OCI-LY1 (cell line): ENCODE results near the gene WWOX.

Experiments used
- CTCF ChIP-seq: fragments of 200-600 bp; sonication (generic), shearing (Covaris generic); IDR thresholded peaks from 2 replicates; pipeline ENCODE4 v1.5.1; 2017; ENCODE audit warnings: mild to moderate bottlenecking, antibody characterized with exemption, low read length, moderate library complexity, mixed read lengths
- EZH2 ChIP-seq: fragments of 200-600 bp; sonication (generic), shearing (Covaris generic); IDR thresholded peaks from 2 replicates; pipeline ENCODE4 v1.8.0; 2017; ENCODE audit warnings: borderline replicate concordance, mixed run types, mild to moderate bottlenecking, antibody characterized with exemption, low read length, moderate library complexity, mixed read lengths

- TF ChIP-seq CTCF (no peak), EZH2 (no peak)
Observed at GRCh38 chr16:79202977-79203376, 1103.5 kb downstream of the WWOX start.
